A549 (cell line): ENCODE measurements around the gene DYSF. TPM values are rescaled to one million over a fixed set of nuclear protein-coding genes. Genes with fewer than 3 reads are reported as not detected.

ENCODE experiments used
- ATAC-seq, 2 experiments: fragments of 200-7000 bp in 1 of 2; fragments of >200 bp in 1 of 2; cut with Nextera tagmentation in 1 of 2; cut with Tn5 transposase in 1 of 2; 3 replicates each; pipeline versions ENCODE4 v1.8.0 to v1.9.1; 2018 to 2020; ENCODE audit warnings: mild to moderate bottlenecking in 1 of 2, moderate library complexity in 1 of 2
- CTCF ChIA-PET: fragments of 300-600 bp; sonication (Branson Sonifier 250); formaldehyde crosslinking; extraction: SDS; loops from one replicate; lab custom pipeline; 2021; ENCODE audit warnings: antibody characterized with exemption, inconsistent platforms; lab: Yijun Ruan, JAX
- POLR2A ChIA-PET: fragments of 350-600 bp; formaldehyde crosslinking; extraction: SDS; loops from one replicate; lab custom pipeline; 2021; ENCODE audit warnings: antibody characterized with exemption, inconsistent platforms; lab: Yijun Ruan, JAX
- DNase-seq, 2 experiments: peaks; one replicate each; pipeline versions ENCODE4 v3.0.0 to v3.0.0-alpha.2; 2011 to 2016; ENCODE audit warnings: low read depth in 1 of 2, low spot score in 1 of 2
- FAIRE-seq: peaks from 2 replicates; lab custom pipeline; 2011; peaks lifted over from hg19 to GRCh38; lab: Jason Lieb, UNC
- H3K27ac ChIP-seq, 2 experiments: fragments of >200 bp; sonication (Bioruptor Twin); formaldehyde crosslinking; 3 replicates each; pipeline ENCODE4 v1.5.1; 2016 to 2017
- H3K4me1 ChIP-seq: fragments of >200 bp; sonication (Bioruptor Twin); formaldehyde crosslinking; 3 replicates; pipeline ENCODE4 v1.6.1; 2016
- H3K4me2 ChIP-seq: fragments of >200 bp; sonication (Bioruptor Twin); formaldehyde crosslinking; 3 replicates; pipeline ENCODE4 v1.6.1; 2016
- H3K4me3 ChIP-seq: fragments of >200 bp; sonication (Bioruptor Twin); formaldehyde crosslinking; 3 replicates; pipeline ENCODE4 v1.5.1; 2016
- H3K9me3 ChIP-seq: fragments of >200 bp; sonication (Bioruptor Twin); formaldehyde crosslinking; 3 replicates; pipeline ENCODE4 v1.6.1; 2016
- CEBPB ChIP-seq, 2 experiments: fragments of >200 bp in 1 of 2; sonication (Bioruptor Twin) in 1 of 2; formaldehyde crosslinking in 1 of 2; IDR thresholded peaks; 2 replicates each; pipeline ENCODE4 v1.6.1; 2012 to 2016
- CHD2 ChIP-seq: fragments of 150-350 bp; IDR thresholded peaks from 2 replicates; pipeline ENCODE4 v1.6.1; 2014; ENCODE audit warnings: low read length; ENCODE audit not compliant: partially characterized antibody
- CHD4 ChIP-seq: fragments of 200-600 bp; sonication (generic); IDR thresholded peaks from 2 replicates; pipeline ENCODE4 v1.6.1; 2016; ENCODE audit warnings: antibody characterized with exemption, mild to moderate bottlenecking, borderline replicate concordance
- EHMT2 ChIP-seq: fragments of 200-600 bp; sonication (generic); IDR thresholded peaks from 2 replicates; pipeline ENCODE4 v1.6.1; 2016; ENCODE audit warnings: antibody characterized with exemption, low read depth, mild to moderate bottlenecking, moderate library complexity
- ELK1 ChIP-seq: fragments of 150-350 bp; IDR thresholded peaks from 2 replicates; pipeline ENCODE4 v1.6.1; 2014; ENCODE audit warnings: low read depth, mild to moderate bottlenecking, low read length
- EP300 ChIP-seq, 2 experiments: fragments of >200 bp; sonication (Bioruptor Twin); formaldehyde crosslinking; IDR thresholded peaks; 2 replicates in 1 of 2; 3 replicates in 1 of 2; pipeline ENCODE4 v1.6.1; 2016 to 2017
- ESRRA ChIP-seq: fragments of 150-350 bp; IDR thresholded peaks from 2 replicates; pipeline ENCODE4 v1.6.1; 2014; ENCODE audit warnings: mild to moderate bottlenecking, low read length, borderline replicate concordance
- FOXS1 ChIP-seq: fragments of 250-450 bp; sonication (Bioruptor Pico); IDR thresholded peaks from 2 replicates; pipeline ENCODE4 v1.5.0; 2020; ENCODE audit warnings: mild to moderate bottlenecking, moderate library complexity
- GATA3 ChIP-seq: IDR thresholded peaks from 2 replicates; pipeline ENCODE4 v1.6.1; 2012; ENCODE audit warnings: borderline replicate concordance
- HMGXB4 ChIP-seq: fragments of 250-450 bp; sonication (Bioruptor Pico); IDR thresholded peaks from 2 replicates; pipeline ENCODE4 v1.5.0; 2021; ENCODE audit warnings: mild to moderate bottlenecking, moderate library complexity, borderline replicate concordance
- JUNB ChIP-seq: fragments of >200 bp; sonication (Bioruptor Twin); formaldehyde crosslinking; IDR thresholded peaks from 2 replicates; pipeline ENCODE4 v1.6.1; 2016
- MAFK ChIP-seq: fragments of 450-650 bp; IDR thresholded peaks from 2 replicates; pipeline ENCODE4 v1.6.1; 2014; ENCODE audit not compliant: partially characterized antibody
- MYC ChIP-seq: IDR thresholded peaks from 2 replicates; pipeline ENCODE4 v1.6.1; 2012; ENCODE audit warnings: mild to moderate bottlenecking, inconsistent platforms, low read length, improper control_type of control experiment, borderline replicate concordance
- NFE2L2 ChIP-seq: fragments of 150-350 bp; conservative IDR thresholded peaks from 2 replicates; pipeline ENCODE4 v1.6.1; 2014; ENCODE audit warnings: low read length
- POLR2AphosphoS2 ChIP-seq: conservative IDR thresholded peaks from 2 replicates; pipeline ENCODE4 v1.6.1; 2012; ENCODE audit warnings: low read length, improper control_type of control experiment, inconsistent platforms
- SREBF2 ChIP-seq: fragments of 450-650 bp; IDR thresholded peaks from 2 replicates; pipeline ENCODE4 v1.6.1; 2014; ENCODE audit warnings: mild to moderate bottlenecking, moderate library complexity
- TFCP2L1 ChIP-seq: fragments of 250-450 bp; sonication (Bioruptor Pico); IDR thresholded peaks from 2 replicates; pipeline ENCODE4 v1.5.0; 2021; ENCODE audit warnings: mild to moderate bottlenecking
- TP53 ChIP-seq: fragments of 250-450 bp; sonication (Bioruptor Pico); IDR thresholded peaks from 2 replicates; pipeline ENCODE4 v1.5.0; 2021; ENCODE audit warnings: mild to moderate bottlenecking, moderate library complexity
- WGBS: methylation state at CpG from one replicate; pipeline ENCODE4 v1.1.6; 2017; ENCODE audit errors: missing lambda C conversion rate; 5-methylcytosine and 5-hydroxymethylcytosine counted together
- polyA plus RNA-seq, 4 experiments: library from polyadenylated mRNA; depleted of rRNA in 3 of 4; stranded (reverse); fragments of >200 nt; fragmentation: RNase III in 1 of 4; extraction: RNeasy Plus Mini Kit Qiagen cat#74134 plus additional on column Dnase treatment in 1 of 4; gene quantifications; 2 replicates in 3 of 4; 3 replicates in 1 of 4; pipeline ENCODE4 v1.2.3, GENCODE V29; 2011 to 2017
- TF ChIP-seq, protein P1 (sequence below): fragments of >200 bp; sonication (Bioruptor Twin); formaldehyde crosslinking; IDR thresholded peaks from 3 replicates; pipeline ENCODE4 v1.5.1; 2016

DYSF gene
- polyA plus RNA-seq, 2 of the 4 experiments (the other 2 are of a cell fraction), result 0.36 to 0.98 TPM

- Histone ChIP-seq H3K4me2 (no peak overlapping the region), H3K4me1 (peaks cover 10% of the 10 kb centered on the region), H3K9me3 (peaks cover 23% of the 10 kb centered on the region), H3K27ac (no peak overlapping the region), H3K4me3 (no peak overlapping the region)
- TF ChIP-seq GATA3, result no peak
- TF ChIP-seq MYC, result no peak
- TF ChIP-seq TFCP2L1 (CRISPR knock-in tag), result no peak
- TF ChIP-seq EHMT2, result no peak
- no peak for TF ChIP-seq FOXS1 (CRISPR knock-in tag)
- no peak for TF ChIP-seq SREBF2
- no peak for TF ChIP-seq CHD2
- TF ChIP-seq ELK1, result no peak
- no peak for TF ChIP-seq NFE2L2
- POLR2A ChIA-PET, result no interaction called here
- CTCF ChIA-PET, result interaction anchor here (0.6 to 1.8 kb wide), 4 partner anchors 15 to 885 kb away, joined by 3 to 4 read pairs (median 4); no protein-coding TSS in a partner anchor
- DNase-seq (no peak), ATAC-seq (no peak), FAIRE-seq (no peak)
- 18% methylated on average over 4 of the region's 4 CpGs for WGBS
Measured at GRCh38 chr2:71720596-71721361, 267.4 kb downstream of the DYSF start.

DNA sequence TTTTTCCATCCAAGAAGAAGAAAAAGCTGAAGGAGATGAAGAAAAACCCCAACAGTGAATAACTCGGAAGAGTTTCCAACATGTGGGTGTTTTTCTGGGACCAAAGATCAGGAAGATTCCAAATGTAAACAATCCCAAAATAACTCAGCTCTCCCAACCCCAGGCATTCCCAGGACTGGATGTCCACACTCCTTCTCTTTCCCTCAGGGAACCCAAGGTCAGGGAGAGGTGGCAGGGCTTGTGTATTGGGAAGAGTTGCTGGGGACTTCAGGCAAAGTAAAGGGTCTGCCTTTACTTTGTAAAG, 268.0 kb downstream of the DYSF start:
- H3K27ac ChIP-seq, result no peak overlapping the region
- no peak overlapping the region for H3K4me3 ChIP-seq
- no peak overlapping the region for H3K4me2 ChIP-seq
- ChIA-PET POLR2A (interaction anchor here (0.6 kb wide), 1 partner anchor 60 kb away, joined by 4 read pairs; no protein-coding TSS in a partner anchor), CTCF (interaction anchor here (1.3 to 1.8 kb wide), 2 partner anchors 33 to 112 kb away, joined by 3 to 4 read pairs; no protein-coding TSS in a partner anchor)
- WGBS, result 81% methylated on average over 1 of the region's 1 CpG
- no peak for ATAC-seq
- peaks cover 26% of the 10 kb centered on the region for H3K9me3 ChIP-seq
- TF ChIP-seq CHD4 (no peak), GATA3 (no peak), ESRRA (no peak), MYC (no peak), MAFK (no peak), JUNB (no peak), NFE2L2 (no peak), EP300 (IDR thresholded peaks at IDR 0.05) (no peak), CEBPB (IDR thresholded peaks at IDR 0.05) (no peak), HMGXB4 (CRISPR knock-in tag) (no peak), POLR2AphosphoS2 (no peak), TP53 (CRISPR knock-in tag) (no peak)
- TF ChIP-seq, protein P1, sequence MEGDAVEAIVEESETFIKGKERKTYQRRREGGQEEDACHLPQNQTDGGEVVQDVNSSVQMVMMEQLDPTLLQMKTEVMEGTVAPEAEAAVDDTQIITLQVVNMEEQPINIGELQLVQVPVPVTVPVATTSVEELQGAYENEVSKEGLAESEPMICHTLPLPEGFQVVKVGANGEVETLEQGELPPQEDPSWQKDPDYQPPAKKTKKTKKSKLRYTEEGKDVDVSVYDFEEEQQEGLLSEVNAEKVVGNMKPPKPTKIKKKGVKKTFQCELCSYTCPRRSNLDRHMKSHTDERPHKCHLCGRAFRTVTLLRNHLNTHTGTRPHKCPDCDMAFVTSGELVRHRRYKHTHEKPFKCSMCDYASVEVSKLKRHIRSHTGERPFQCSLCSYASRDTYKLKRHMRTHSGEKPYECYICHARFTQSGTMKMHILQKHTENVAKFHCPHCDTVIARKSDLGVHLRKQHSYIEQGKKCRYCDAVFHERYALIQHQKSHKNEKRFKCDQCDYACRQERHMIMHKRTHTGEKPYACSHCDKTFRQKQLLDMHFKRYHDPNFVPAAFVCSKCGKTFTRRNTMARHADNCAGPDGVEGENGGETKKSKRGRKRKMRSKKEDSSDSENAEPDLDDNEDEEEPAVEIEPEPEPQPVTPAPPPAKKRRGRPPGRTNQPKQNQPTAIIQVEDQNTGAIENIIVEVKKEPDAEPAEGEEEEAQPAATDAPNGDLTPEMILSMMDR, result no peak
- no peak for FAIRE-seq
- no peak for DNase-seq
- peaks cover 10% of the 10 kb centered on the region for H3K4me1 ChIP-seq
